ENCODE measurements around the gene GPR55. TPM values are rescaled to one million over a fixed set of nuclear protein-coding genes. Genes with fewer than 3 reads are reported as not detected.

Gene GPR55
- total RNA-seq, 1 experiment from 2014 or later = not detected

DNA sequence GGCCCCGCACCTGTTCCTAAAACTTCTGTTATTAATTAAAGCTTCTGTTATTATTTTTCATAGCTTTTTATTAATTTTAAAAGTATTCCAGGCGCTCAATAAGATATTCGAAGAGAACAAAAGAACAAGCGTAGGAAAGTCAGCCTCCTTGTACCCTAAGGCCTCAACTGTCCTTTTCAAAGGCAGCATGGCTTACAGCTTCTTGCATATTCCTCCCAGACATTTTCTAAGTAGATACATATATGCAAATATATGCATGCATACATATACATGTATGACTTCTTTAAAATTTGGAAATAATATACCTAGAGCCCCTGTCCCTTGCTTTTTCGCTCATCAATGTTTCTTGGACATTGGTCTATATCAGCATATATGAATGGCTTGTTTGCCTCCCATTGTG, 12.3 kb downstream of the GPR55 start (continued):
- TF ChIP-seq, protein P1, sequence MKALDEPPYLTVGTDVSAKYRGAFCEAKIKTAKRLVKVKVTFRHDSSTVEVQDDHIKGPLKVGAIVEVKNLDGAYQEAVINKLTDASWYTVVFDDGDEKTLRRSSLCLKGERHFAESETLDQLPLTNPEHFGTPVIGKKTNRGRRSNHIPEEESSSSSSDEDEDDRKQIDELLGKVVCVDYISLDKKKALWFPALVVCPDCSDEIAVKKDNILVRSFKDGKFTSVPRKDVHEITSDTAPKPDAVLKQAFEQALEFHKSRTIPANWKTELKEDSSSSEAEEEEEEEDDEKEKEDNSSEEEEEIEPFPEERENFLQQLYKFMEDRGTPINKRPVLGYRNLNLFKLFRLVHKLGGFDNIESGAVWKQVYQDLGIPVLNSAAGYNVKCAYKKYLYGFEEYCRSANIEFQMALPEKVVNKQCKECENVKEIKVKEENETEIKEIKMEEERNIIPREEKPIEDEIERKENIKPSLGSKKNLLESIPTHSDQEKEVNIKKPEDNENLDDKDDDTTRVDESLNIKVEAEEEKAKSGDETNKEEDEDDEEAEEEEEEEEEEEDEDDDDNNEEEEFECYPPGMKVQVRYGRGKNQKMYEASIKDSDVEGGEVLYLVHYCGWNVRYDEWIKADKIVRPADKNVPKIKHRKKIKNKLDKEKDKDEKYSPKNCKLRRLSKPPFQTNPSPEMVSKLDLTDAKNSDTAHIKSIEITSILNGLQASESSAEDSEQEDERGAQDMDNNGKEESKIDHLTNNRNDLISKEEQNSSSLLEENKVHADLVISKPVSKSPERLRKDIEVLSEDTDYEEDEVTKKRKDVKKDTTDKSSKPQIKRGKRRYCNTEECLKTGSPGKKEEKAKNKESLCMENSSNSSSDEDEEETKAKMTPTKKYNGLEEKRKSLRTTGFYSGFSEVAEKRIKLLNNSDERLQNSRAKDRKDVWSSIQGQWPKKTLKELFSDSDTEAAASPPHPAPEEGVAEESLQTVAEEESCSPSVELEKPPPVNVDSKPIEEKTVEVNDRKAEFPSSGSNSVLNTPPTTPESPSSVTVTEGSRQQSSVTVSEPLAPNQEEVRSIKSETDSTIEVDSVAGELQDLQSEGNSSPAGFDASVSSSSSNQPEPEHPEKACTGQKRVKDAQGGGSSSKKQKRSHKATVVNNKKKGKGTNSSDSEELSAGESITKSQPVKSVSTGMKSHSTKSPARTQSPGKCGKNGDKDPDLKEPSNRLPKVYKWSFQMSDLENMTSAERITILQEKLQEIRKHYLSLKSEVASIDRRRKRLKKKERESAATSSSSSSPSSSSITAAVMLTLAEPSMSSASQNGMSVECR (CRISPR knock-in tag; IDR thresholded peaks at IDR 0.05; ENCODE audit: borderline replicate concordance) = no peak
- TF ChIP-seq GTF2I (CRISPR knock-in tag; conservative IDR thresholded peaks at IDR 0.05) = no peak

GRCh38 chr2:230912046-230912445, 13.0 kb downstream of the GPR55 start:
- POLR2A ChIA-PET = no interaction called here

More at GRCh38 chr2:230912046-230912445, 13.0 kb downstream of the GPR55 start:
- DNase-seq (ENCODE audit: low spot score) = no peak
- H3K27ac Mint-ChIP-seq = no peak overlapping the region
- no peak for ATAC-seq
- peaks cover 13% of the 10 kb centered on the region for H3K4me1 Mint-ChIP-seq
- TF ChIP-seq ZNF532 (CRISPR knock-in tag; IDR thresholded peaks at IDR 0.05; ENCODE audit: borderline replicate concordance) (no peak), ZNF396 (CRISPR knock-in tag; IDR thresholded peaks at IDR 0.05; ENCODE audit: borderline replicate concordance) (no peak), CREM (CRISPR knock-in tag; IDR thresholded peaks at IDR 0.05) (no peak), ZNF121 (CRISPR knock-in tag; IDR thresholded peaks at IDR 0.05) (no peak), FOXP4 (CRISPR knock-in tag; IDR thresholded peaks at IDR 0.05) (no peak)
- no peaks in the 10 kb centered on the region for H3K36me3 Mint-ChIP-seq
- CTCF ChIA-PET = interaction anchor here (1.1 to 3.2 kb wide), 5 partner anchors 12 to 141 kb away, joined by 3 to 14 read pairs (median 6); partner anchors contain the start of gene GPR55
- H3K27me3 Mint-ChIP-seq (ENCODE audit: low read depth) = peaks cover 5% of the 10 kb centered on the region; the same call in 1 of the 2 replicates
- no peak overlapping the region for H3K4me3 Mint-ChIP-seq
- H3K9me3 Mint-ChIP-seq = peaks cover 16% of the 10 kb centered on the region; the same call in 1 of the 2 replicates

Data from WTC11 (cell line).